ENCODE data around the gene RASGEF1B. TPM values are rescaled to one million over a fixed set of nuclear protein-coding genes. Genes with fewer than 3 reads are reported as not detected.

Gene RASGEF1B
- total RNA-seq, 4 donors from 2014 or later: 4.0 to 14.7 (median 9.4) TPM

- Histone ChIP-seq H3K4me1 (peaks cover 0 to 8% (median 0%) of the 10 kb centered on the region in 3 donors), H3K27me3 (no peaks in the 10 kb centered on the region), H3K27ac (no peak overlapping the region), H3K4me3 (no peak overlapping the region), H3K9me3 (no peaks in the 10 kb centered on the region), H3K36me3 (no peaks in the 10 kb centered on the region)
- no peak for ATAC-seq
- TF ChIP-seq POLR2AphosphoS5 (IDR thresholded peaks at IDR 0.05) (no peak), CTCF (IDR thresholded peaks at IDR 0.05) (no peak), EP300 (IDR thresholded peaks at IDR 0.05) (no peak), POLR2A (IDR thresholded peaks at IDR 0.05) (no peak)
- 45 to 77% methylated on average over 3 of the region's 3 CpGs for WGBS, 2 donors (ENCODE audit: low coverage in 1 of 2)
Measured at GRCh38 chr4:81397635-81398034, 74.1 kb downstream of the RASGEF1B start.

- WGBS, 2 donors (ENCODE audit: low coverage in 1 of 2): 92 to 95% methylated on average over 3 of the region's 3 CpGs
- no peak for ATAC-seq
- H3K36me3 ChIP-seq: no peaks in the 10 kb centered on the region
- H3K9me3 ChIP-seq: no peaks in the 10 kb centered on the region
- TF ChIP-seq EP300 (IDR thresholded peaks at IDR 0.05): no peak
- TF ChIP-seq POLR2A (IDR thresholded peaks at IDR 0.05): no peak
- no peak for TF ChIP-seq POLR2AphosphoS5 (IDR thresholded peaks at IDR 0.05)
- no peak for TF ChIP-seq CTCF (IDR thresholded peaks at IDR 0.05)
- no peaks in the 10 kb centered on the region for H3K27me3 ChIP-seq
- no peak overlapping the region for H3K4me3 ChIP-seq
- peaks cover 0 to 3% (median 0%) of the 10 kb centered on the region in 3 donors for H3K4me1 ChIP-seq
- no peak overlapping the region for H3K27ac ChIP-seq
Measured at GRCh38 chr4:81395239-81395638, 76.5 kb downstream of the RASGEF1B start.

- Histone ChIP-seq H3K9me3 (peaks cover 0 to 1% (median 0%) of the 10 kb centered on the region in 3 donors), H3K4me3 (no peak overlapping the region), H3K36me3 (no peaks in the 10 kb centered on the region), H3K27me3 (no peaks in the 10 kb centered on the region), H3K4me1 (no peaks in the 10 kb centered on the region), H3K27ac (no peak overlapping the region)
- TF ChIP-seq EP300 (IDR thresholded peaks at IDR 0.05): no peak
- TF ChIP-seq POLR2AphosphoS5 (IDR thresholded peaks at IDR 0.05): no peak
- no peak for TF ChIP-seq POLR2A (IDR thresholded peaks at IDR 0.05)
- no peak for TF ChIP-seq CTCF (IDR thresholded peaks at IDR 0.05)
- WGBS, 2 donors (ENCODE audit: low coverage in 1 of 2): 62 to 63% methylated on average over 3 of the region's 3 CpGs
- no peak for ATAC-seq
Measured at GRCh38 chr4:81392164-81392563, 79.5 kb downstream of the RASGEF1B start.

GRCh38 chr4:81389720-81390119 is 82.0 kb downstream of the RASGEF1B start:
- 94 to 96% methylated on average over 2 of the region's 2 CpGs for WGBS, 2 donors (ENCODE audit: low coverage in 1 of 2)
- no peak overlapping the region for H3K27ac ChIP-seq

More at GRCh38 chr4:81389720-81390119, 82.0 kb downstream of the RASGEF1B start:
- Histone ChIP-seq H3K4me3 (no peak overlapping the region), H3K36me3 (no peaks in the 10 kb centered on the region), H3K9me3 (peaks cover 0 to 10% (median 0%) of the 10 kb centered on the region in 3 donors), H3K27me3 (no peaks in the 10 kb centered on the region), H3K4me1 (no peaks in the 10 kb centered on the region)
- TF ChIP-seq POLR2A (IDR thresholded peaks at IDR 0.05): no peak
- no peak for TF ChIP-seq POLR2AphosphoS5 (IDR thresholded peaks at IDR 0.05)
- no peak for TF ChIP-seq CTCF (IDR thresholded peaks at IDR 0.05)
- TF ChIP-seq EP300 (IDR thresholded peaks at IDR 0.05): no peak
- no peak for ATAC-seq

Data from gastroesophageal sphincter (tissue), 4 donors.